ENCODE measurements around the gene ATP5ME. TPM values are rescaled to one million over a fixed set of nuclear protein-coding genes. Genes with fewer than 3 reads are reported as not detected.

ATP5ME gene
- total and polyA plus RNA-seq, 2 of the 13 experiments (the other 11 are each of a cell fraction or from before 2014, with no cell fraction given): 305 to 753 TPM

DNA sequence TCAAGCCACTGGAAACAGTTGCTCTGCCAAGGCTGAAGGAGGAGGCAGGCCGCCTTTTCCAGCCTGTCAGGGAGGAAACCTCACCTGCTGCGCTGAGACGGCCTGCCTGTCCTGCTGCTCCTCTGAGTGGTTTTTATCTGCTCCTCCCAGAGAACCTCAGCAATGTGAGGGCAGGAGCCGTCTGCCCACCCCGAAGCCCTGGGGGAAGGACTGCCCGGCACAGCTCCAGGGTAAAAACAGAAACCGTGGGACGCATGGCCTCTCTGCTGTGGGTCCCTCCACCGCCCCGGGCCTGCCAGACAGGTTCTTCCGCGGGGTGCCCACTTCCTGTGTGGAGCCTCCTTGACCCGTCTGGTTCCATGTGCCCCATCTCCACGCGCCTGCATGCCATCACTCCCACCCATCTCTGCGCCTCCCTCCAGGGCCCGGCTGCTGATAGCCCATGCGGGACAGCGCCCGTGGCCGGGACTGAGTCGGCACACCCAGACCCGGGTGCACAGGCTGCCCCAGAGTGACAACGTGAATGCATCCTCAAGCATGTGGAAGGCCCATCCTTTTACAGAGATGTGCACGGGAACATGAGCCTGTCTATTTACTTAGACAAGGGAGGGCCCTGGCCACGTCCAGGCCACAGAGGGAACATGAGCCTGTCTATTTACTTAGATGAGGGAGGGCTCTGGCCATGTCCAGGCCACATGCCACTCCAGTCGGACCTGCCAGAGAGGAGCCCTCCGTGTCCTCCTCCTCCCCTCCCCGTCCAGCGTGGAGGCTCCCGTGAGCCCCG, 18.9 kb upstream of the ATP5ME start (continued):
- TF ChIP-seq ZNF644 (CRISPR knock-in tag; IDR thresholded peaks at IDR 0.05; ENCODE audit: low read depth): no peak
- TF ChIP-seq HNF4A (CRISPR knock-in tag; IDR thresholded peaks at IDR 0.05): 0 out of 2 replicates have a peak, but pooled peaks have one; percentile 19
- peak; percentile 59; the same call in 1 of the 2 replicates for TF ChIP-seq ZNF572 (CRISPR knock-in tag; IDR thresholded peaks at IDR 0.05)
- no peak for TF ChIP-seq SETDB1 (CRISPR knock-in tag; IDR thresholded peaks at IDR 0.05; ENCODE audit: borderline replicate concordance)
- TF ChIP-seq KDM1A (CRISPR knock-in tag; IDR thresholded peaks at IDR 0.05): peak; percentile 38; the same call in 1 of the 2 replicates
- peak; percentile 79; the same call in 1 of the 2 replicates for TF ChIP-seq ZMAT3 (CRISPR knock-in tag; conservative IDR thresholded peaks at IDR 0.05)
- TF ChIP-seq KDM3A (CRISPR knock-in tag; IDR thresholded peaks at IDR 0.05; ENCODE audit: low read depth): no peak; the same call in 1 of the 2 replicates
- TF ChIP-seq, protein P1, sequence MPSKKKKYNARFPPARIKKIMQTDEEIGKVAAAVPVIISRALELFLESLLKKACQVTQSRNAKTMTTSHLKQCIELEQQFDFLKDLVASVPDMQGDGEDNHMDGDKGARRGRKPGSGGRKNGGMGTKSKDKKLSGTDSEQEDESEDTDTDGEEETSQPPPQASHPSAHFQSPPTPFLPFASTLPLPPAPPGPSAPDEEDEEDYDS (CRISPR knock-in tag; IDR thresholded peaks at IDR 0.05): peak; percentile 44; the same call in 1 of the 2 replicates
- TF ChIP-seq FOXA1 (IDR thresholded peaks at IDR 0.05): 0 out of 2 replicates have a peak, but pooled peaks have one; percentile 32
- TF ChIP-seq FOXA1 (CRISPR knock-in tag; IDR thresholded peaks at IDR 0.05): peak; percentile 97
- TF ChIP-seq, protein P2, sequence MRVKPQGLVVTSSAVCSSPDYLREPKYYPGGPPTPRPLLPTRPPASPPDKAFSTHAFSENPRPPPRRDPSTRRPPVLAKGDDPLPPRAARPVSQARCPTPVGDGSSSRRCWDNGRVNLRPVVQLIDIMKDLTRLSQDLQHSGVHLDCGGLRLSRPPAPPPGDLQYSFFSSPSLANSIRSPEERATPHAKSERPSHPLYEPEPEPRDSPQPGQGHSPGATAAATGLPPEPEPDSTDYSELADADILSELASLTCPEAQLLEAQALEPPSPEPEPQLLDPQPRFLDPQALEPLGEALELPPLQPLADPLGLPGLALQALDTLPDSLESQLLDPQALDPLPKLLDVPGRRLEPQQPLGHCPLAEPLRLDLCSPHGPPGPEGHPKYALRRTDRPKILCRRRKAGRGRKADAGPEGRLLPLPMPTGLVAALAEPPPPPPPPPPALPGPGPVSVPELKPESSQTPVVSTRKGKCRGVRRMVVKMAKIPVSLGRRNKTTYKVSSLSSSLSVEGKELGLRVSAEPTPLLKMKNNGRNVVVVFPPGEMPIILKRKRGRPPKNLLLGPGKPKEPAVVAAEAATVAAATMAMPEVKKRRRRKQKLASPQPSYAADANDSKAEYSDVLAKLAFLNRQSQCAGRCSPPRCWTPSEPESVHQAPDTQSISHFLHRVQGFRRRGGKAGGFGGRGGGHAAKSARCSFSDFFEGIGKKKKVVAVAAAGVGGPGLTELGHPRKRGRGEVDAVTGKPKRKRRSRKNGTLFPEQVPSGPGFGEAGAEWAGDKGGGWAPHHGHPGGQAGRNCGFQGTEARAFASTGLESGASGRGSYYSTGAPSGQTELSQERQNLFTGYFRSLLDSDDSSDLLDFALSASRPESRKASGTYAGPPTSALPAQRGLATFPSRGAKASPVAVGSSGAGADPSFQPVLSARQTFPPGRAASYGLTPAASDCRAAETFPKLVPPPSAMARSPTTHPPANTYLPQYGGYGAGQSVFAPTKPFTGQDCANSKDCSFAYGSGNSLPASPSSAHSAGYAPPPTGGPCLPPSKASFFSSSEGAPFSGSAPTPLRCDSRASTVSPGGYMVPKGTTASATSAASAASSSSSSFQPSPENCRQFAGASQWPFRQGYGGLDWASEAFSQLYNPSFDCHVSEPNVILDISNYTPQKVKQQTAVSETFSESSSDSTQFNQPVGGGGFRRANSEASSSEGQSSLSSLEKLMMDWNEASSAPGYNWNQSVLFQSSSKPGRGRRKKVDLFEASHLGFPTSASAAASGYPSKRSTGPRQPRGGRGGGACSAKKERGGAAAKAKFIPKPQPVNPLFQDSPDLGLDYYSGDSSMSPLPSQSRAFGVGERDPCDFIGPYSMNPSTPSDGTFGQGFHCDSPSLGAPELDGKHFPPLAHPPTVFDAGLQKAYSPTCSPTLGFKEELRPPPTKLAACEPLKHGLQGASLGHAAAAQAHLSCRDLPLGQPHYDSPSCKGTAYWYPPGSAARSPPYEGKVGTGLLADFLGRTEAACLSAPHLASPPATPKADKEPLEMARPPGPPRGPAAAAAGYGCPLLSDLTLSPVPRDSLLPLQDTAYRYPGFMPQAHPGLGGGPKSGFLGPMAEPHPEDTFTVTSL (CRISPR knock-in tag; IDR thresholded peaks at IDR 0.05; ENCODE audit: borderline replicate concordance): peak; percentile 50; the same call in 1 of the 2 replicates
- no peak for TF ChIP-seq IKZF4 (CRISPR knock-in tag; IDR thresholded peaks at IDR 0.05; ENCODE audit: borderline replicate concordance, low read depth, not compliant biosample characterization)
- TF ChIP-seq, protein P3, sequence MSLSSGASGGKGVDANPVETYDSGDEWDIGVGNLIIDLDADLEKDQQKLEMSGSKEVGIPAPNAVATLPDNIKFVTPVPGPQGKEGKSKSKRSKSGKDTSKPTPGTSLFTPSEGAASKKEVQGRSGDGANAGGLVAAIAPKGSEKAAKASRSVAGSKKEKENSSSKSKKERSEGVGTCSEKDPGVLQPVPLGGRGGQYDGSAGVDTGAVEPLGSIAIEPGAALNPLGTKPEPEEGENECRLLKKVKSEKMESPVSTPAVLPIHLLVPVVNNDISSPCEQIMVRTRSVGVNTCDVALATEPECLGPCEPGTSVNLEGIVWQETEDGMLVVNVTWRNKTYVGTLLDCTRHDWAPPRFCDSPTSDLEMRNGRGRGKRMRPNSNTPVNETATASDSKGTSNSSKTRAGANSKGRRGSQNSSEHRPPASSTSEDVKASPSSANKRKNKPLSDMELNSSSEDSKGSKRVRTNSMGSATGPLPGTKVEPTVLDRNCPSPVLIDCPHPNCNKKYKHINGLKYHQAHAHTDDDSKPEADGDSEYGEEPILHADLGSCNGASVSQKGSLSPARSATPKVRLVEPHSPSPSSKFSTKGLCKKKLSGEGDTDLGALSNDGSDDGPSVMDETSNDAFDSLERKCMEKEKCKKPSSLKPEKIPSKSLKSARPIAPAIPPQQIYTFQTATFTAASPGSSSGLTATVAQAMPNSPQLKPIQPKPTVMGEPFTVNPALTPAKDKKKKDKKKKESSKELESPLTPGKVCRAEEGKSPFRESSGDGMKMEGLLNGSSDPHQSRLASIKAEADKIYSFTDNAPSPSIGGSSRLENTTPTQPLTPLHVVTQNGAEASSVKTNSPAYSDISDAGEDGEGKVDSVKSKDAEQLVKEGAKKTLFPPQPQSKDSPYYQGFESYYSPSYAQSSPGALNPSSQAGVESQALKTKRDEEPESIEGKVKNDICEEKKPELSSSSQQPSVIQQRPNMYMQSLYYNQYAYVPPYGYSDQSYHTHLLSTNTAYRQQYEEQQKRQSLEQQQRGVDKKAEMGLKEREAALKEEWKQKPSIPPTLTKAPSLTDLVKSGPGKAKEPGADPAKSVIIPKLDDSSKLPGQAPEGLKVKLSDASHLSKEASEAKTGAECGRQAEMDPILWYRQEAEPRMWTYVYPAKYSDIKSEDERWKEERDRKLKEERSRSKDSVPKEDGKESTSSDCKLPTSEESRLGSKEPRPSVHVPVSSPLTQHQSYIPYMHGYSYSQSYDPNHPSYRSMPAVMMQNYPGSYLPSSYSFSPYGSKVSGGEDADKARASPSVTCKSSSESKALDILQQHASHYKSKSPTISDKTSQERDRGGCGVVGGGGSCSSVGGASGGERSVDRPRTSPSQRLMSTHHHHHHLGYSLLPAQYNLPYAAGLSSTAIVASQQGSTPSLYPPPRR (CRISPR knock-in tag; IDR thresholded peaks at IDR 0.05; ENCODE audit: borderline replicate concordance): peak; percentile 68
- TF ChIP-seq NRL (CRISPR knock-in tag; IDR thresholded peaks at IDR 0.05; ENCODE audit: borderline replicate concordance): peak; percentile 37; the same call in 1 of the 2 replicates
- TF ChIP-seq KAT8 (CRISPR knock-in tag; IDR thresholded peaks at IDR 0.05): peak; percentile 70
- TF ChIP-seq ZNF451 (CRISPR knock-in tag; IDR thresholded peaks at IDR 0.05): peak; percentile 66; the same call in 1 of the 2 replicates
- TF ChIP-seq, protein P4, sequence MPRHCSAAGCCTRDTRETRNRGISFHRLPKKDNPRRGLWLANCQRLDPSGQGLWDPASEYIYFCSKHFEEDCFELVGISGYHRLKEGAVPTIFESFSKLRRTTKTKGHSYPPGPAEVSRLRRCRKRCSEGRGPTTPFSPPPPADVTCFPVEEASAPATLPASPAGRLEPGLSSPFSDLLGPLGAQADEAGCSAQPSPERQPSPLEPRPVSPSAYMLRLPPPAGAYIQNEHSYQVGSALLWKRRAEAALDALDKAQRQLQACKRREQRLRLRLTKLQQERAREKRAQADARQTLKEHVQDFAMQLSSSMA (CRISPR knock-in tag; IDR thresholded peaks at IDR 0.05): 0 out of 2 replicates have a peak, but pooled peaks have one; percentile 39
- peak; percentile 59; the same call in 1 of the 2 replicates for TF ChIP-seq ZNF225 (CRISPR knock-in tag; IDR thresholded peaks at IDR 0.05)

Data from HepG2 (cell line).